H9 (cell line): ENCODE results near the gene LNPK. TPM values are rescaled to one million over a fixed set of nuclear protein-coding genes. Genes with fewer than 3 reads are reported as not detected.

ENCODE experiments used
- DNase-seq: peaks from one replicate; pipeline ENCODE4 v3.0.0-alpha.2; 2017
- H2AFZ ChIP-seq: one replicate; pipeline ENCODE4 v1.6.1; 2013; ENCODE audit warnings: mild to moderate bottlenecking, low read length, control low read depth, moderate library complexity
- H2AK5ac ChIP-seq: 2 replicates; pipeline ENCODE4 v1.6.1; 2013; ENCODE audit warnings: low read length, control low read depth, mixed read lengths; ENCODE audit not compliant: insufficient read length
- H2BK120ac ChIP-seq: one replicate; pipeline ENCODE4 v1.6.1; 2013; ENCODE audit warnings: low read depth, mild to moderate bottlenecking, low read length, control low read depth, inconsistent platforms; ENCODE audit not compliant: poor library complexity, severe bottlenecking
- H2BK12ac ChIP-seq: 2 replicates; pipeline ENCODE4 v1.6.1; 2013; ENCODE audit warnings: low read length, control low read depth, mixed read lengths, low read depth; ENCODE audit not compliant: insufficient read length
- H2BK15ac ChIP-seq: 2 replicates; pipeline ENCODE4 v1.6.1; 2013; ENCODE audit warnings: low read depth, low read length, control low read depth
- H2BK20ac ChIP-seq: one replicate; pipeline ENCODE4 v1.6.1; 2013; ENCODE audit warnings: low read depth, mild to moderate bottlenecking, low read length, control low read depth, inconsistent platforms; ENCODE audit not compliant: poor library complexity, severe bottlenecking
- H2BK5ac ChIP-seq: 2 replicates; pipeline ENCODE4 v1.6.1; 2013; ENCODE audit warnings: low read length, control low read depth, mixed read lengths; ENCODE audit not compliant: insufficient read length
- H3K14ac ChIP-seq: 2 replicates; pipeline ENCODE4 v1.6.1; 2013; ENCODE audit warnings: low read length, control low read depth; ENCODE audit not compliant: insufficient read depth
- H3K18ac ChIP-seq: 2 replicates; pipeline ENCODE4 v1.6.1; 2013; ENCODE audit warnings: low read depth, mild to moderate bottlenecking, mixed read lengths, low read length, control low read depth; ENCODE audit not compliant: insufficient read length
- H3K23ac ChIP-seq: 2 replicates; pipeline ENCODE4 v1.6.1; 2013; ENCODE audit warnings: low read length, control low read depth, mixed read lengths, low read depth; ENCODE audit not compliant: insufficient read length
- H3K23me2 ChIP-seq: 2 replicates; pipeline ENCODE4 v1.6.1; 2013; ENCODE audit warnings: low read depth, mild to moderate bottlenecking, mixed read lengths, low read length, control low read depth; ENCODE audit not compliant: insufficient read length, poor library complexity, severe bottlenecking
- H3K27ac ChIP-seq: 2 replicates; pipeline ENCODE4 v1.5.1; 2013; ENCODE audit warnings: low read length, control low read depth, mixed read lengths, low read depth; ENCODE audit not compliant: insufficient read length
- H3K27me3 ChIP-seq: 2 replicates; pipeline ENCODE4 v1.6.1; 2013; ENCODE audit warnings: low read length, control low read depth, inconsistent platforms; ENCODE audit not compliant: insufficient read depth
- H3K4ac ChIP-seq: 2 replicates; pipeline ENCODE4 v1.6.1; 2013; ENCODE audit warnings: low read depth, mild to moderate bottlenecking, control low read depth, inconsistent platforms, low read length, moderate library complexity
- H3K4me1 ChIP-seq: 2 replicates; pipeline ENCODE4 v1.6.1; 2013; ENCODE audit warnings: low read length, control low read depth, inconsistent platforms; ENCODE audit not compliant: insufficient read depth
- H3K4me2 ChIP-seq: 2 replicates; pipeline ENCODE4 v1.6.1; 2013; ENCODE audit warnings: low read length, control low read depth, mixed read lengths; ENCODE audit not compliant: insufficient read length, insufficient read depth
- H3K56ac ChIP-seq: 2 replicates; pipeline ENCODE4 v1.6.1; 2013; ENCODE audit warnings: low read depth, mild to moderate bottlenecking, mixed read lengths, low read length, control low read depth; ENCODE audit not compliant: insufficient read length
- H3K79me1 ChIP-seq: 2 replicates; pipeline ENCODE4 v1.6.1; 2013; ENCODE audit warnings: low read depth, mild to moderate bottlenecking, moderate library complexity, low read length, control low read depth, inconsistent platforms; ENCODE audit not compliant: insufficient read depth, poor library complexity, severe bottlenecking
- H3K79me2 ChIP-seq: 2 replicates; pipeline ENCODE4 v1.6.1; 2013; ENCODE audit warnings: low read length, control low read depth, inconsistent platforms; ENCODE audit not compliant: insufficient read depth
- H3K9ac ChIP-seq: 2 replicates; pipeline ENCODE4 v1.6.1; 2013; ENCODE audit warnings: low read length, control low read depth, mixed read lengths; ENCODE audit not compliant: insufficient read length; ENCODE audit errors: extremely low read depth
- H3K9me3 ChIP-seq: one replicate; pipeline ENCODE4 v1.6.1; 2013; ENCODE audit warnings: low read depth, low read length, inconsistent platforms; ENCODE audit not compliant: control insufficient read depth
- H3T11ph ChIP-seq: one replicate; pipeline ENCODE4 v1.6.1; 2013; ENCODE audit warnings: mild to moderate bottlenecking, low read length, control low read depth, inconsistent platforms
- H4K20me1 ChIP-seq: one replicate; pipeline ENCODE4 v1.6.1; 2013; ENCODE audit not compliant: control insufficient read depth, insufficient read length, insufficient read depth
- H4K5ac ChIP-seq: 2 replicates; pipeline ENCODE4 v1.6.1; 2013; ENCODE audit warnings: low read depth, mild to moderate bottlenecking, mixed read lengths, low read length, control low read depth; ENCODE audit not compliant: insufficient read length
- H4K8ac ChIP-seq: replicated peaks from 2 replicates; pipeline ENCODE4 v1.6.1; 2013; ENCODE audit warnings: low read length, control low read depth, mixed read lengths, low read depth; ENCODE audit not compliant: insufficient read length
- H4K91ac ChIP-seq: 2 replicates; pipeline ENCODE4 v1.6.1; 2013; ENCODE audit warnings: low read depth, mild to moderate bottlenecking, moderate library complexity, mixed read lengths, low read length, control low read depth; ENCODE audit not compliant: insufficient read length
- H3K27ac Mint-ChIP-seq, 3 experiments: 2 replicates in 2 of 3; 3 replicates in 1 of 3; pipeline ENCODE4 v1.8.0; 2020 to 2021; ENCODE audit warnings: mixed read lengths in 3 of 3, mild to moderate bottlenecking in 1 of 3, moderate library complexity in 1 of 3
- H3K27me3 Mint-ChIP-seq: 2 replicates; pipeline ENCODE4 v1.8.0; 2021; ENCODE audit warnings: low read depth, mild to moderate bottlenecking, moderate library complexity, mixed read lengths
- H3K36me3 Mint-ChIP-seq, 3 experiments: 2 replicates in 2 of 3; 3 replicates in 1 of 3; pipeline ENCODE4 v1.8.0; 2020 to 2021; ENCODE audit warnings: low read depth in 3 of 3, mixed read lengths in 3 of 3; ENCODE audit not compliant: insufficient read depth in 1 of 3
- H3K4me1 Mint-ChIP-seq, 2 experiments: 2 replicates each; pipeline ENCODE4 v1.8.0; 2020; ENCODE audit warnings: mixed read lengths in 2 of 2
- H3K4me3 Mint-ChIP-seq, 2 experiments: 2 replicates in 1 of 2; 3 replicates in 1 of 2; pipeline ENCODE4 v1.8.0; 2020 to 2021; ENCODE audit warnings: mild to moderate bottlenecking in 2 of 2, mixed read lengths in 2 of 2, moderate library complexity in 1 of 2
- H3K9me3 Mint-ChIP-seq, 2 experiments: 2 replicates in 1 of 2; 3 replicates in 1 of 2; pipeline ENCODE4 v1.8.0; 2020; ENCODE audit warnings: mild to moderate bottlenecking in 2 of 2, mixed read lengths in 2 of 2, moderate library complexity in 1 of 2
- CTCF ChIP-seq: fragments of 200-600 bp; sonication (generic); conservative IDR thresholded peaks from 3 replicates; pipeline ENCODE4 v1.8.0; 2021; ENCODE audit warnings: antibody characterized with exemption, mild to moderate bottlenecking
- WGBS: extraction: QIAGEN DNeasy Blood & Tissue Kit; methylation state at CpG from one replicate; pipeline ENCODE4 v1.1.7; 2013; ENCODE audit warnings: missing lambda C conversion rate, low lambda C conversion rate, mixed read lengths; ENCODE audit not compliant: insufficient read length; ENCODE audit errors: extremely low coverage; 5-methylcytosine and 5-hydroxymethylcytosine counted together
- total RNA-seq: library from RNA; stranded (reverse); gene quantifications from 2 replicates; pipeline ENCODE4 v1.2.1, GENCODE V29; 2021

The LNPK gene
- total RNA-seq, 1 experiment from 2014 or later, result 8.5 TPM

DNA sequence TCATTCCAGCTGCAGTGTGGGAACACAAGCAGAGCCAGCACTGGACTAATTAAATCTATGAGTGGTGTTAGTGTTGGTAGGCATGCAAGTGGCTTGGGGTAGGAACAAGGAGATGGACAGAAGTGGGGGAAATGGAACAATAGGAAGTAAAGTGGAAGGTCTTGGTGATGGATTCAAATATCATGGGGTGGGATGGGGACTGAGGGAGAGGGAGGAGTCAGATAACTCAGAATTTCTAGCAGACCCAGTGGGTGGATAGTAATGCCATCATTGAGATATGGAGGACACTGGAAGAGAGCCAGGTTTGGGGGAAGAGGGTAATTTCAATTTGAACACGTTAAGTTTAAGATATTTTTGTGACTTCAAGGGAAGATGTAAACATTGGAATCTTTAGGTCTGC is 2.9 kb upstream of the LNPK start:
- H2BK20ac ChIP-seq, result no peak overlapping the region
- H4K8ac ChIP-seq, result no peak overlapping the region
- no peaks in the 10 kb centered on the region for H3K4me1 ChIP-seq
- no peak overlapping the region for H3K18ac ChIP-seq
- H2AFZ ChIP-seq, result no peak overlapping the region
- no peak overlapping the region for H3K4me3 Mint-ChIP-seq
- H3K27me3 ChIP-seq, result no peaks in the 10 kb centered on the region; the same call in 1 of the 2 replicates
- H3K9ac ChIP-seq, result no peak overlapping the region
- no peak overlapping the region for H3K27ac Mint-ChIP-seq
- no peak overlapping the region for H4K5ac ChIP-seq
- no peak for TF ChIP-seq CTCF
- H3K23ac ChIP-seq, result no peak overlapping the region
- no peak overlapping the region for H2BK5ac ChIP-seq
- no peak overlapping the region for H3K56ac ChIP-seq
- no peak for DNase-seq
- H2BK12ac ChIP-seq, result no peak overlapping the region
- H3K4me1 Mint-ChIP-seq, result peaks cover 13 to 15% of the 10 kb centered on the region in 2 experiments
- peaks cover 45% of the 10 kb centered on the region for H3K27me3 Mint-ChIP-seq
- no peaks in the 10 kb centered on the region for H3K79me1 ChIP-seq
- no peaks in the 10 kb centered on the region for H3K36me3 Mint-ChIP-seq
- H3K9me3 ChIP-seq, result no peaks in the 10 kb centered on the region
- H2AK5ac ChIP-seq, result no peak overlapping the region
- no peaks in the 10 kb centered on the region for H3K9me3 Mint-ChIP-seq
- H3K79me2 ChIP-seq, result no peaks in the 10 kb centered on the region
- no peak overlapping the region for H3K27ac ChIP-seq
- H3T11ph ChIP-seq, result no peak overlapping the region
- H3K4me2 ChIP-seq, result no peak overlapping the region
- H2BK120ac ChIP-seq, result no peak overlapping the region
- WGBS, result no CpG with 5 or more reads among the region's 1 CpG
- no peak overlapping the region for H2BK15ac ChIP-seq
- no peak overlapping the region for H4K91ac ChIP-seq
- no peaks in the 10 kb centered on the region for H4K20me1 ChIP-seq
- H3K14ac ChIP-seq, result no peak overlapping the region
- peaks cover 12% of the 10 kb centered on the region for H3K23me2 ChIP-seq
- H3K4ac ChIP-seq, result no peak overlapping the region
